Measurements from ENCODE around the gene YES1.

The YES1 gene

GRCh38 chr18:680392-680791 is 131.7 kb downstream of the YES1 start:
- DNase-seq: no peak

GRCh38 chr18:679516-679915 is 132.5 kb downstream of the YES1 start:
- no peak for DNase-seq

DNA sequence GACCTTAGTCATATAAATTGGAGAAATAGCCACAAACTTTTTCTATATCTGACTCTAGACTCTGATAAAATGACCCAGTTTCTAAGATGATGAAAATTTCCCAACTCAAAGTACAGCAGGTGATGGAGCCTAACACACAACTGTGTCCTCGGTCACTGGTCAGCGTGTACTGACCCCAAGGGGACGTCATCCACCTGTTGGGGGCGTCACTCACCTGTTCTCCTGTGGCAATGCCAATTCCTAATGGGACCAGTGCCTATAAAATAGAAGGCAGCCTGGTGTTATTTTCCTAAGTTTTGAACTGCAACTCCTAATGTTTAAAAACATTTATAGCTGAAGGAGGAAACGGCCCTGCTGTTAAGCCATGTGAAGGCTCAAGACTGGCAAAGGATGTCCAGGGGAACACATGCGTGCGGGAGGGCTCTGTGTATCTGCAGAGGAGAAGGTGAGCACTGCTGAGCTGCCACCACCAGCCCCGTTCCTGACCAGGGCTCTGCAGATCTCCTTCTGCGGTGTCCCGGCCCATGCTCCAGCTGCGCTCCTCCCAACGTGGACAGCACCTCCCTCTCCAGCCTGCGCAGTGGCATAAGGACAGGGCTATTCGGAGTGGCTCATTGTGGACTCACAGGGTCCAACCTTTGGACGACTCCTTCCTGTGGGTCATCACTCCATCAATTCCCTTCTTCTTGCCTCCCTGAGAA is 133.4 kb downstream of the YES1 start:
- no peak for DNase-seq

GRCh38 chr18:677951-678381 is 134.1 kb downstream of the YES1 start:
- no peak for DNase-seq

DNA sequence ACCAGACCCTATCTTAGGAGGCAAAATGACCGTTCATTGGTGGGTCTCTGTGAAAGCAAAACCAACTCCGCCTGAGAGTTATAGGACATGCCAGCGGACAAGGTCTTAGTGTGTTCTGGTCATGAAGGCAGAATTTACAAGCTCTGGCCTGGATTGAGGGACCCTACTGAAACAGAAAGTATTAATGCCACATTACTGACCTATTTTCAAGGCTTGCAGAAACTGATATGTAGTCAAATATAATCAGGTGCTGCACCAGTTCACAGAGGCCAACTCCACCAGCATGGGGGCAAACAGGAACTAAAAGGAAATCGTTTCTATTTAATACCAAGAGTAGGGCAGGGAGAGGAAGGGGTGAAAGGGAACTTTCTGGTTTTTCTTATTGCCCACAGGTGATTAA is 134.9 kb downstream of the YES1 start:
- no peak for DNase-seq

DNA sequence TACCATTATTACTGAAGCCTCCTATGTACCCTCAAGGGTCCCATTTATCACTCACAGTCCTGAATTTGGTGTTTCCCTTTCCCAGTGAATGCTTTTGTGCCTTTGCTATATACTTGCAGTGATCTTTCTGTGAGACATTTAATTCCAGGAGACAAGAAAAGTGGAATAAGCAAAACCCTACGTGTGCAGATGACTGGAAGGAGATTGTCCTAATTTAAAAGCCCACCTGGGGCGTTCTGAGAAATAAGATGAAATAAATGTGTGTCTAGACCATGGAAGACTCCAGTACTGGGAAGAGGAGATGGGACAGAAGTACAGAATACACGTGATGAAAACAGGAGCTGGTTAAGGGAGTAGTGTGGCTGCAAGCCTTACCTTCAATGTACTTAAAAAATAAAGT is 135.3 kb downstream of the YES1 start:
- DNase-seq: no peak

GRCh38 chr18:676069-676468 is 136.0 kb downstream of the YES1 start:
- DNase-seq: no peak

GRCh38 chr18:675307-675706 is 136.7 kb downstream of the YES1 start:
- no peak for DNase-seq

DNA sequence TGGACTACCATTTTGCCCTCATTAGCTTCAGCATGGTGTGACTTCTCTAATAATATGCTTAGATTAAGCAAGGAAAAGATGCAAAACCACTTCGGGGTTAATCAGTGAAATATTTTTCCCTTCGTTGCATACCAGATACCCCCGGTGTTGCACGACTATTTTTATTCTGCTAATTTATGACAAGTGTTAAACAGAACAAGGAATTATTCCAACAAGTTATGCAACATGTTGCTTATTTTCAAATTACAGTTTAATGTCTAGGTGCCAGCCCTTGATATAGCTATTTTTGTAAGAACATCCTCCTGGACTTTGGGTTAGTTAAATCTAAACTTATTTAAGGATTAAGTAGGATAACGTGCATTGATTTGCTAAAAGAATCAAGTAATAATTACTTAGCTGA is 138.3 kb downstream of the YES1 start:
- DNase-seq: no peak

DNA sequence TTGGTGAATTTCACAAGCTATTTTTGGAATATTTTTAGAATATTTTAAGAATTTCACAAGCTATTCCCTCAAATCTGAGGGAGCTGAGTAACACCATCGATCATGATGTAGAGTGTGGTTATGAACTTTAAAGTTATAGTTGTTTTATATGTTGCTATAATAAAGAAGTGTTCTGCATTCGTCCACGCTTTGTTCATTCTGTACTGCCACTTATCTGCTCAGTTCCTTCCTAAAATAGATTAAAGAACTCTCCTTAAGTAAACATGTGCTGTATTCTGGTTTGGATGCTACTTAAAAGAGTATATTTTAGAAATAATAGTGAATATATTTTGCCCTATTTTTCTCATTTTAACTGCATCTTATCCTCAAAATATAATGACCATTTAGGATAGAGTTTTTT is 138.7 kb downstream of the YES1 start:
- no peak for DNase-seq

All from activated CD8-positive, alpha-beta memory T cell treated with anti-CD3 and anti-CD28 coated beads, Interleukin-2, amount 50 U/mL, for 4 hours (primary cell).